Middle frontal gyrus (tissue), 1 donor: ENCODE results near the gene ARNT2.

Experiments used
- DNase-seq: peaks from one replicate; pipeline ENCODE4 v3.0.0-alpha.2; 2015; ENCODE audit warnings: low spot score; ENCODE audit errors: extremely low spot score

Gene ARNT2

GRCh38 chr15:80405970-80406369 is 1.8 kb downstream of the ARNT2 start:
- DNase-seq = no peak

GRCh38 chr15:80411788-80412288 is 7.7 kb downstream of the ARNT2 start:
- DNase-seq = no peak

GRCh38 chr15:80414546-80415357 is 10.6 kb downstream of the ARNT2 start:
- no peak for DNase-seq

- DNase-seq = no peak
These were observed 11.1 kb downstream of the ARNT2 start for GRCh38 chr15:80415358-80415670.

- DNase-seq = no peak
These were observed 12.5 kb downstream of the ARNT2 start for GRCh38 chr15:80416702-80417101.

- no peak for DNase-seq
These were observed 14.8 kb downstream of the ARNT2 start for GRCh38 chr15:80418892-80419537.

GRCh38 chr15:80419546-80419945 is 15.4 kb downstream of the ARNT2 start:
- no peak for DNase-seq

GRCh38 chr15:80420658-80421057 is 16.5 kb downstream of the ARNT2 start:
- no peak for DNase-seq

- DNase-seq = no peak
These were observed 19.0 kb downstream of the ARNT2 start for GRCh38 chr15:80423215-80423614.

GRCh38 chr15:80424381-80424780 is 20.2 kb downstream of the ARNT2 start:
- no peak for DNase-seq

GRCh38 chr15:80426316-80426715 is 22.1 kb downstream of the ARNT2 start:
- DNase-seq = no peak

- DNase-seq = no peak
These were observed 25.8 kb downstream of the ARNT2 start for GRCh38 chr15:80429964-80430363.

GRCh38 chr15:80431635-80432344 is 27.6 kb downstream of the ARNT2 start:
- no peak for DNase-seq

GRCh38 chr15:80432345-80432702 is 28.1 kb downstream of the ARNT2 start:
- DNase-seq = no peak

- no peak for DNase-seq
These were observed 29.7 kb downstream of the ARNT2 start for GRCh38 chr15:80433836-80434235.

- DNase-seq = no peak
These were observed 30.9 kb downstream of the ARNT2 start for GRCh38 chr15:80434926-80435720.

GRCh38 chr15:80436511-80437307 is 32.5 kb downstream of the ARNT2 start:
- DNase-seq = peak; percentile 57

GRCh38 chr15:80437334-80437891 is 33.2 kb downstream of the ARNT2 start:
- DNase-seq = no peak

- no peak for DNase-seq
These were observed 35.0 kb downstream of the ARNT2 start for GRCh38 chr15:80439140-80439539.

GRCh38 chr15:80440024-80440423 is 35.8 kb downstream of the ARNT2 start:
- no peak for DNase-seq
